Measurements from ENCODE around the gene FAM83C. TPM values are rescaled to one million over a fixed set of nuclear protein-coding genes. Genes with fewer than 3 reads are reported as not detected.
"Not testable (repeated sequence)": the region's sequence is repeated elsewhere in the genome, so short reads cannot be mapped to it uniquely, and the experiment has no call there.

FAM83C gene
- total RNA-seq, 4 donors from 2014 or later, result not detected

GRCh38 chr20:35263532-35264341, 28.5 kb downstream of the FAM83C start:
- DNase-seq, result no peak
- intact Hi-C loops (cut with DNase I; ENCODE audit: low total_unique reads), result no loop called here
- H3K4me1 ChIP-seq, result peaks cover 0 to 5% of the 10 kb centered on the region in 2 donors
- H3K9me3 ChIP-seq, result no peaks in the 10 kb centered on the region
- peak overlapping the region; percentile 85 to 93 for H3K27ac ChIP-seq
- no peak overlapping the region for H3K4me3 ChIP-seq
- H3K36me3 ChIP-seq, result no peaks in the 10 kb centered on the region
- TF ChIP-seq POLR2A (IDR thresholded peaks at IDR 0.05), result no peak
- no peak for TF ChIP-seq CTCF (IDR thresholded peaks at IDR 0.05)
- no peaks in the 10 kb centered on the region for H3K27me3 ChIP-seq

DNA sequence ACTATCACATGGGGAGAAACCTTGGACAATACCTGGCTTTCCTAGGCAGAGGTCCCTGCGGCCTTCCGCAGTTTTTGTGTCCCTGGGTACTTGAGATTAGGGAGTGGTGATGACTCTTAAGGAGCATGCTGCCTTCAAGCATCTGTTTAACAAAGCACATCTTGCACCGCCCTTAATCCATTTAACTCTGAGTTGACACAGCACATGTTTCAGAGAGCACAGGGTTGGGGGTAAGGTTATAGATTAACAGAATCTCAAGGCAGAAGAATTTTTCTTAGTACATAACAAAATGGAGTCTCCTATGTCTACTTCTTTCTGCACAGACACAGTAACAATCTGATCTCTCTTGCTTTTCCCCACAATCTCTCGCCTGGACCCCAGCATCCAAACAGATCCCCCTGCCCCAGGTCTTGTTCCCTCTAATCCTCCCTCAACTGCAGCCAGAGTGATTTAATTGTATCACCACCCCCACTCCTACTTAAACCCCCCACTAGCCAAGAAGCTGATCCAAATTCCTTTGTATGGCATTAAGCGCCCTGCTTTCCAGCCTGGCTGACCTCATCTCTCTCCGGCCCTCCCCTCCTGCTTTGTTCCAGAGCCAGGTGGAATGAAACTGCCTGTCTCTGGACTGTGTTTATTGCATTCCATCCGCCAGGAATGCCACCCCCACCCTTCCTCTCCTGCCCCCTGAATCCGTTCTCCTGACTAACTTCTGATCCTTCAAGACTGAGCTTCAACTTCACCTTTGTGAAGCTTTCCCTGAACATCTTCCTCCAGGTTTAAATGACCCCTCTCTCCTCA, 29.3 kb downstream of the FAM83C start:
- peak in 2 of 4 experiments; percentile 6 to 27 for TF ChIP-seq CTCF (IDR thresholded peaks at IDR 0.05)
- peak overlapping the region; percentile 85 to 93 for H3K27ac ChIP-seq
- H3K27me3 ChIP-seq; H3K4me1 ChIP-seq; H3K4me3 ChIP-seq; H3K36me3 ChIP-seq; H3K9me3 ChIP-seq; intact Hi-C loops (cut with DNase I; ENCODE audit: low total_unique reads): not testable (repeated sequence)
- peak; percentile 73 to 84 for DNase-seq

DNA sequence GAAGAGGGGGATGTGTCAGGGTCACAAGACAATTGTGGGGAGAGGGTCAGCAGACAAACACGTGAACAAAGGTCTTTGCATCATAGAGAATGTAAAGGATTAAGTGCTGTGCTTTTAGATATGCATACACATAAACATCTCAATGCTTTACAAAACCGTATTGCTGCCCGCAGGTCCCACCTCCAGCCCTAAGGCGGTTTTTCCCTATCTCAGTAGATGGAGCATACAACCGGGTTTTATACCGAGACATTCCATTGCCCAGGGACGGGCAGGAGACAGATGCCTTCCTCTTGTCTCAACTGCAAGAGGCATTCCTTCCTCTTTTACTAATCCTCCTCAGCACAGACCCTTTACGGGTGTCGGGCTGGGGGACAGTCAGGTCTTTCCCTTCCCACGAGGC, 29.9 kb downstream of the FAM83C start:
- intact Hi-C loops (cut with DNase I; ENCODE audit: low total_unique reads); DNase-seq; H3K4me3 ChIP-seq; H3K36me3 ChIP-seq; H3K27me3 ChIP-seq; H3K4me1 ChIP-seq; H3K9me3 ChIP-seq: not testable (repeated sequence)
- peak overlapping the region; percentile 56 to 69 for H3K27ac ChIP-seq

GRCh38 chr20:35260426-35260825, 31.8 kb downstream of the FAM83C start:
- TF ChIP-seq CTCF (IDR thresholded peaks at IDR 0.05) (no peak), POLR2A (IDR thresholded peaks at IDR 0.05) (no peak)
- Histone ChIP-seq H3K27ac (peak overlapping the region; percentile 56 to 69), H3K4me3 (no peak overlapping the region), H3K4me1 (peaks cover 0 to 8% of the 10 kb centered on the region in 2 donors), H3K27me3 (no peaks in the 10 kb centered on the region), H3K9me3 (no peaks in the 10 kb centered on the region), H3K36me3 (no peaks in the 10 kb centered on the region)
- no peak for DNase-seq
- intact Hi-C loops (cut with DNase I; ENCODE audit: low total_unique reads), result no loop called here

DNA sequence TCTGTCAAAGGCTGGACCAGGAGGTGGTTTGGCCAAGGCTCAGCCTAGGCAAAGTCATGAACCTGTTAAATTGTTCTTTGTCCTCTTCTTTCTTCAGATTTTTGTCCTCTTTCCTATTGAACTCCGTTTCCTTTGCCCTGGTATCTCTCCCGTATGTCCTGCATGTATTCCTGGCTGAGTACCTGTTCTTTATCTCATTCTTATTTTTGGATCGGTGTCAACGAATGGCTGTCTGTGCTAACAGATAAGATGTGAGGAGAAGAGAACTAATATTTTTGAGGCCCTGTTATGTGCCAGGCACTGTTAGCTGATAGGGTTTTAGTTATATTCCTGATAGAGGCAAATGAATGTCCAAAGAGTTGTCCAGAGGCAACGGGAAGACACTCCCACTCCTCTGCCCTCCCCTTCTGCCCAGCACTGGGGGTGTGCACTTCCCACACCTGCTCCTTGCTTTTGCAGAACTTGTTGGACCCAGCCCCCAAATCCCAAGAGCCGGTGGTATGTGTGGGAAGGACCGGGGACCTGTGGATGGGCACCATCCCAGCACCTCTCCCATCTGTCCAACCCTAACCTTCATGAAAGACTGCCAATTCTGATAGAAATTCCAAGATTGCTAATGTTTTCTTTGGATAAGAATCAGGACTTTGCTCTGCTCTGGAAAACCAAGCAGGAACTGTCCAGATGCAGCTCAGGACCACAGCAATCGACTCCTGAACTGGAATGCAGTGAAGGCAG, 34.9 kb downstream of the FAM83C start:
- H3K27ac ChIP-seq, result peak overlapping the region in 1 of 2 donors; percentile 57
- TF ChIP-seq CTCF (IDR thresholded peaks at IDR 0.05) (no peak), POLR2A (IDR thresholded peaks at IDR 0.05) (no peak)
- intact Hi-C loops (cut with DNase I; ENCODE audit: low total_unique reads), result no loop called here

More for the DNA sequence above, 34.9 kb downstream of the FAM83C start:
- Histone ChIP-seq H3K36me3 (no peaks in the 10 kb centered on the region), H3K4me1 (peaks cover 0 to 4% of the 10 kb centered on the region in 2 donors), H3K9me3 (no peaks in the 10 kb centered on the region), H3K4me3 (no peak overlapping the region), H3K27me3 (no peaks in the 10 kb centered on the region)
- DNase-seq, result no peak

All from uterus (tissue), 4 donors.